LNCaP clone FGC (cell line): ENCODE measurements around the gene PKHD1.
A peak's percentile ranks its signal among the peaks of the same experiment; 100 is the strongest.

Experiments
- DNase-seq: peaks from one replicate; pipeline ENCODE4 v3.0.0-alpha.2; 2011; ENCODE audit warnings: low read depth
- H3K4me3 ChIP-seq: 2 replicates; pipeline ENCODE4 v1.5.1; 2011; ENCODE audit warnings: mild to moderate bottlenecking, low read depth, low read length, control low read depth
- CTCF ChIP-seq: IDR thresholded peaks from 2 replicates; pipeline ENCODE4 v1.5.1; 2012; ENCODE audit warnings: mild to moderate bottlenecking; ENCODE audit not compliant: control insufficient read depth, insufficient read depth; ENCODE audit errors: extremely low read depth

Gene PKHD1, protein sequence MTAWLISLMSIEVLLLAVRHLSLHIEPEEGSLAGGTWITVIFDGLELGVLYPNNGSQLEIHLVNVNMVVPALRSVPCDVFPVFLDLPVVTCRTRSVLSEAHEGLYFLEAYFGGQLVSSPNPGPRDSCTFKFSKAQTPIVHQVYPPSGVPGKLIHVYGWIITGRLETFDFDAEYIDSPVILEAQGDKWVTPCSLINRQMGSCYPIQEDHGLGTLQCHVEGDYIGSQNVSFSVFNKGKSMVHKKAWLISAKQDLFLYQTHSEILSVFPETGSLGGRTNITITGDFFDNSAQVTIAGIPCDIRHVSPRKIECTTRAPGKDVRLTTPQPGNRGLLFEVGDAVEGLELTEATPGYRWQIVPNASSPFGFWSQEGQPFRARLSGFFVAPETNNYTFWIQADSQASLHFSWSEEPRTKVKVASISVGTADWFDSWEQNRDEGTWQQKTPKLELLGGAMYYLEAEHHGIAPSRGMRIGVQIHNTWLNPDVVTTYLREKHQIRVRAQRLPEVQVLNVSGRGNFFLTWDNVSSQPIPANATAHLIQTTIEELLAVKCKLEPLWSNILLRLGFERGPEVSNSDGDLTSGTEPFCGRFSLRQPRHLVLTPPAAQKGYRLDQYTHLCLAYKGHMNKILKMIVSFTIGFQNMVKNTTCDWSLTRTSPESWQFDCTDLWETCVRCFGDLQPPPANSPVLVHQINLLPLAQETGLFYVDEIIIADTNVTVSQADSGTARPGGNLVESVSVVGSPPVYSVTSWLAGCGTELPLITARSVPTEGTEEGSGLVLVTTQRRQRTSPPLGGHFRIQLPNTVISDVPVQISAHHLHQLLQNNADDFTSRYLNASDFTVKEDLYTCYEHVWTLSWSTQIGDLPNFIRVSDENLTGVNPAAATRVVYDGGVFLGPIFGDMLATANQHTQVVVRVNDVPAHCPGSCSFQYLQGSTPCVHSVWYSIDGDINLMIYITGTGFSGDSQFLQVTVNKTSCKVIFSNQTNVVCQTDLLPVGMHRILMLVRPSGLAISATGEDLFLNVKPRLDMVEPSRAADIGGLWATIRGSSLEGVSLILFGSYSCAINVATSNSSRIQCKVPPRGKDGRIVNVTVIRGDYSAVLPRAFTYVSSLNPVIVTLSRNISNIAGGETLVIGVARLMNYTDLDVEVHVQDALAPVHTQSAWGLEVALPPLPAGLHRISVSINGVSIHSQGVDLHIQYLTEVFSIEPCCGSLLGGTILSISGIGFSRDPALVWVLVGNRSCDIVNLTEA (N-terminal part only)

GRCh38 chr6:52087498-52087999 is at the start of gene PKHD1:
PKHD1 (minus strand) TSS chr6:52087613; CDS start chr6:52084933, 2,680 bp downstream.
- TF ChIP-seq CTCF, result peak; percentile 44
- DNase-seq, result no peak
- H3K4me3 ChIP-seq, result no peak within 1 kb of the TSS

- no peak for DNase-seq
- no peak for TF ChIP-seq CTCF
- H3K4me3 ChIP-seq, result no peak overlapping the region
Measured at GRCh38 chr6:52136934-52137467, 49.6 kb upstream of the PKHD1 start.

GRCh38 chr6:52136055-52136454 is 48.6 kb upstream of the PKHD1 start:
- no peak overlapping the region for H3K4me3 ChIP-seq
- no peak for DNase-seq
- no peak for TF ChIP-seq CTCF

GRCh38 chr6:52135217-52135616 is 47.8 kb upstream of the PKHD1 start:
- no peak for TF ChIP-seq CTCF
- DNase-seq, result no peak
- no peak overlapping the region for H3K4me3 ChIP-seq

DNA sequence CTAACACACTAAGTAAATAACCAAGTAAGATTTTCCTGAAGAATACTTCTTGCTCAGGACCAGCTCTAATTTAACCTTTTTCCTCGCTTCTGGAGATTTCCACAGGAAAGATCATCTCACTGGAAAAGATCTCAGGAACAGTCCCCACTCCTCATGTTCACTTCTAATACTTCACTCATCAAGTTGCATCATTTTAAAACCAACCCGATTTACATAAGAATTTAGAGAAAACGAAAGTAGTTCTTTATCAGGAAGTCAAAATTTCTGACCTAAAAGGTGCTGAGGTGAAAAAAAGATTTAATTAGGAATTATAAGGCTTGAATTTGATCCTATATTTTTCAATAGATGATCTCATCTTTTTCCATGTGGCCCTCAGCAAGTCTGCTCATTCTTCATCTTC is 46.6 kb upstream of the PKHD1 start:
- H3K4me3 ChIP-seq, result no peak overlapping the region
- DNase-seq, result no peak
- no peak for TF ChIP-seq CTCF

DNA sequence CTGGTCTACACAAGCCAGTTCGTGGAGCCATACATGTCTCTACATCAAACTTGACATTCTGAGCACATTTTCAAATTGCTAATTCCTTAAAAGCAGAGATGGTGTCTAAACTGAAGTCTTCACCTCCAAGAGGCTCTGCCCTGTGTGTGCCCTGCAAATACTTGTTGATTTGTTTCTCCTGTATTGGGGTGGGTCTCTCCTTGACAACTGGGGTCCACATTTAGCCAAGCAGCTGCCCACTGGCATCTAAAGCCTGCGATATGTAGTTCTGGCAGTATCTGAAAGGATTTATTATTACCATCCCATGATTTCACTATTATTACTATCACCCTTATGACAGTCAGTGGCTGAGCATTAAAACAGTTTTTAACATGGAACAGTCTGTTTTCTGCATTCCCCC is 45.9 kb upstream of the PKHD1 start:
- TF ChIP-seq CTCF, result no peak
- no peak overlapping the region for H3K4me3 ChIP-seq
- DNase-seq, result no peak
